HL-60 (cell line): ENCODE results near the gene NCAPG2.

Experiments used
- DNase-seq, 2 experiments: peaks; one replicate each; pipeline ENCODE4 v3.0.0-alpha.2; 2010 to 2020; ENCODE audit warnings: low read depth in 1 of 2, low spot score in 1 of 2
- H3K27ac ChIP-seq: fragments of 250-450 bp; sonication (Bioruptor Pico); replicated peaks from 2 replicates; pipeline ENCODE4 v1.5.1; 2020; ENCODE audit warnings: mild to moderate bottlenecking, moderate library complexity
- H3K27me3 ChIP-seq: fragments of 250-450 bp; sonication (Bioruptor Pico); 2 replicates; pipeline ENCODE4 v1.5.1; 2021; ENCODE audit warnings: mild to moderate bottlenecking, moderate library complexity; ENCODE audit not compliant: insufficient read depth, poor library complexity, severe bottlenecking
- H3K4me3 ChIP-seq: replicated peaks from 2 replicates; pipeline ENCODE4 v1.5.1; 2011; ENCODE audit warnings: mild to moderate bottlenecking, control low read depth, low read length; ENCODE audit not compliant: insufficient read depth
- CTCF ChIP-seq: IDR thresholded peaks from one replicate; pipeline ENCODE4 v1.5.1; 2011; ENCODE audit warnings: low read length, control low read depth, inconsistent platforms; ENCODE audit not compliant: insufficient read depth
- GABPA ChIP-seq: IDR thresholded peaks from 2 replicates; pipeline ENCODE4 v1.6.1; 2012; ENCODE audit warnings: low read depth
- POLR2AphosphoS5 ChIP-seq: IDR thresholded peaks from 2 replicates; pipeline ENCODE4 v1.6.1; 2012; ENCODE audit warnings: low read depth
- REST ChIP-seq: IDR thresholded peaks from 2 replicates; pipeline ENCODE4 v1.6.1; 2012; ENCODE audit warnings: low read depth; ENCODE audit not compliant: insufficient replicate concordance
- SPI1 ChIP-seq: IDR thresholded peaks from 2 replicates; pipeline ENCODE4 v1.6.1; 2012; ENCODE audit warnings: low read depth, mild to moderate bottlenecking, borderline replicate concordance

The NCAPG2 gene

GRCh38 chr7:158702196-158702595, 2.4 kb downstream of the NCAPG2 start:
- H3K4me3 ChIP-seq, result no peak overlapping the region
- TF ChIP-seq GABPA (no peak), SPI1 (no peak), CTCF (no peak), POLR2AphosphoS5 (no peak), REST (no peak)
- DNase-seq, result no peak

GRCh38 chr7:158700008-158700407, 4.6 kb downstream of the NCAPG2 start:
- Histone ChIP-seq H3K27ac (no peak overlapping the region), H3K4me3 (no peak overlapping the region), H3K27me3 (no peaks in the 10 kb centered on the region)
- DNase-seq, result no peak
- TF ChIP-seq GABPA (no peak), CTCF (no peak), POLR2AphosphoS5 (no peak), REST (no peak), SPI1 (no peak)

More at GRCh38 chr7:158702196-158702595, 2.4 kb downstream of the NCAPG2 start:
- Histone ChIP-seq H3K27me3 (no peaks in the 10 kb centered on the region), H3K27ac (no peak overlapping the region)

GRCh38 chr7:158699341-158699740, 5.3 kb downstream of the NCAPG2 start:
- DNase-seq, result no peak
- H3K4me3 ChIP-seq, result no peak overlapping the region
- no peak overlapping the region for H3K27ac ChIP-seq
- TF ChIP-seq CTCF, result no peak
- TF ChIP-seq SPI1, result no peak
- no peak for TF ChIP-seq GABPA
- no peak for TF ChIP-seq POLR2AphosphoS5
- no peak for TF ChIP-seq REST
- H3K27me3 ChIP-seq, result no peaks in the 10 kb centered on the region
